Inferior parietal cortex (tissue), 1 donor: ENCODE measurements around the gene PTGDS.

Source experiments
- DNase-seq: peaks from one replicate; pipeline ENCODE4 v3.0.0-alpha.2; 2016; ENCODE audit errors: extremely low spot score

The PTGDS gene

GRCh38 chr9:136945333-136946227, 31.7 kb upstream of the PTGDS start:
- DNase-seq = no peak

- DNase-seq = no peak
Measured at GRCh38 chr9:136946228-136947027, 30.9 kb upstream of the PTGDS start.

GRCh38 chr9:136947028-136947891, 30.0 kb upstream of the PTGDS start:
- DNase-seq = no peak

GRCh38 chr9:136947955-136948510, 29.3 kb upstream of the PTGDS start:
- peak; percentile 70 for DNase-seq

GRCh38 chr9:136949239-136949816, 28.0 kb upstream of the PTGDS start:
- no peak for DNase-seq

- DNase-seq = peak; percentile 96
Measured at GRCh38 chr9:136949817-136950655, 27.3 kb upstream of the PTGDS start.

GRCh38 chr9:136950656-136951276, 26.5 kb upstream of the PTGDS start:
- no peak for DNase-seq

GRCh38 chr9:136951541-136952320, 25.6 kb upstream of the PTGDS start, which contains the start of gene LCN12:
Gene LCN12 (plus strand): TSS chr9:136952273. CDS start chr9:136952328, 55 bp downstream.
- no peak for DNase-seq

- DNase-seq = no peak
Measured at GRCh38 chr9:136952321-136952850, 24.9 kb upstream of the PTGDS start.

- DNase-seq = no peak
Measured at GRCh38 chr9:136952876-136953770, 24.2 kb upstream of the PTGDS start.

GRCh38 chr9:136953771-136954269, 23.5 kb upstream of the PTGDS start:
- no peak for DNase-seq

- DNase-seq = no peak
Measured at GRCh38 chr9:136954270-136955083, 22.8 kb upstream of the PTGDS start.

- no peak for DNase-seq
Measured at GRCh38 chr9:136955202-136955942, 21.9 kb upstream of the PTGDS start.

GRCh38 chr9:136955943-136956335, 21.4 kb upstream of the PTGDS start:
- no peak for DNase-seq

GRCh38 chr9:136956604-136957003, 20.7 kb upstream of the PTGDS start:
- DNase-seq = no peak

GRCh38 chr9:136957461-136957860, 19.8 kb upstream of the PTGDS start:
- DNase-seq = no peak
